IPS-20b (cell line): ENCODE data around the gene ADAMTSL1.

Experiments
- H3K27ac ChIP-seq: one replicate; pipeline ENCODE4 v1.5.1; 2013; ENCODE audit warnings: low read length
- H3K27me3 ChIP-seq: 2 replicates; pipeline ENCODE4 v1.6.1; 2013; ENCODE audit warnings: mild to moderate bottlenecking, low read length, inconsistent platforms; ENCODE audit not compliant: insufficient read depth
- H3K36me3 ChIP-seq: 2 replicates; pipeline ENCODE4 v1.6.1; 2013; ENCODE audit warnings: low read depth, mild to moderate bottlenecking, inconsistent platforms, low read length, moderate library complexity; ENCODE audit not compliant: insufficient read depth
- H3K4me1 ChIP-seq: 2 replicates; pipeline ENCODE4 v1.6.1; 2013; ENCODE audit warnings: mild to moderate bottlenecking, control low read depth, inconsistent platforms, low read length, moderate library complexity; ENCODE audit not compliant: insufficient read depth
- H3K4me3 ChIP-seq: 2 replicates; pipeline ENCODE4 v1.5.1; 2013; ENCODE audit warnings: mild to moderate bottlenecking, low read length, inconsistent platforms
- H3K9ac ChIP-seq: 2 replicates; pipeline ENCODE4 v1.6.1; 2013; ENCODE audit warnings: low read depth, mild to moderate bottlenecking, inconsistent platforms, low read length, moderate library complexity
- H3K9me3 ChIP-seq: 2 replicates; pipeline ENCODE4 v1.6.1; 2013; ENCODE audit warnings: mild to moderate bottlenecking, low read depth, low read length, inconsistent platforms; ENCODE audit not compliant: insufficient read depth

The ADAMTSL1 gene

GRCh38 chr9:18544456-18544855 lies 70.5 kb downstream of the ADAMTSL1 start:
- no peaks in the 10 kb centered on the region for H3K27me3 ChIP-seq
- H3K4me1 ChIP-seq: no peaks in the 10 kb centered on the region
- H3K4me3 ChIP-seq: no peak overlapping the region
- no peak overlapping the region for H3K9ac ChIP-seq
- H3K9me3 ChIP-seq: no peaks in the 10 kb centered on the region
- H3K36me3 ChIP-seq: no peaks in the 10 kb centered on the region
- H3K27ac ChIP-seq: no peak overlapping the region

DNA sequence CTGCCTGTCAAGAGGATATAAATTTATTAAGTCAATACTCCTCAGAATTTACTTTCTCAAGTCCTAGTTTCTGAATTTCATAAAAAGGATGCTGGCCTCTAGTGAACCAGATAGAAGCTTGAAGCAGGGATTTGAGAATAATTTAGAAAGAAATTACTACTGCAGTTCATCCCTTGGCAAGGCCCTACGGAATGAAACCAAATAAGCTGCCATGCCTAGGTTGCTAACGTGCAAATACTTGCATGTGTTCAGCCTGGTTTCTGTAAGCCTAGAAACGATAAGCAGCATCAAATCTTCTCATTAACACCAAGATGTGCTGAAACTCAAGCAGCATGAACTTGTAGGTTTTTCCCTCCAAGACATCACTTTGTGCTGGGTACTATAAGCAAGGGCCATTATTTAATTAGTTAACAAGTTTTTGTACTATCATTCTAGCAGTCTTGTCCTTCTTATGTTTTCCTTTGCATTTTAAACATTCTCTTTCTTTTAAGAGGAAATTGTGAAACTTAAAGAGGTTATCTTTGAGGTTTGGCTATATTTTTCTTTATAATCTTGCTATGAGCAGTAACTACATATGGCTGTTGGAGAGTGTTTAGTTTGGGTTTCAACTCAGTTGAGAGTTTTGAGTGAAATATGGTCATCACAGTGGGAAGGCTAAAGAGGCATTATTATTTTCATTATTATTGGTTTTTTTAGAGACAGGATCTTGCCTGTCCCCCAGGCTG lies 71.8 kb downstream of the ADAMTSL1 start:
- no peaks in the 10 kb centered on the region for H3K4me1 ChIP-seq
- H3K27me3 ChIP-seq: no peaks in the 10 kb centered on the region
- no peaks in the 10 kb centered on the region for H3K9me3 ChIP-seq
- no peak overlapping the region for H3K4me3 ChIP-seq
- no peak overlapping the region for H3K27ac ChIP-seq
- H3K36me3 ChIP-seq: no peaks in the 10 kb centered on the region
- H3K9ac ChIP-seq: no peak overlapping the region

- H3K27ac ChIP-seq: no peak overlapping the region
- no peak overlapping the region for H3K4me3 ChIP-seq
- H3K9me3 ChIP-seq: no peaks in the 10 kb centered on the region
- H3K36me3 ChIP-seq: no peaks in the 10 kb centered on the region
- H3K4me1 ChIP-seq: no peaks in the 10 kb centered on the region
- H3K27me3 ChIP-seq: no peaks in the 10 kb centered on the region
- H3K9ac ChIP-seq: no peak overlapping the region
Observed at GRCh38 chr9:18548456-18548855, 74.5 kb downstream of the ADAMTSL1 start.

- no peak overlapping the region for H3K4me3 ChIP-seq
- H3K4me1 ChIP-seq: no peaks in the 10 kb centered on the region
- no peaks in the 10 kb centered on the region for H3K27me3 ChIP-seq
- no peak overlapping the region for H3K27ac ChIP-seq
- no peaks in the 10 kb centered on the region for H3K9me3 ChIP-seq
- H3K36me3 ChIP-seq: no peaks in the 10 kb centered on the region
- no peak overlapping the region for H3K9ac ChIP-seq
Observed at GRCh38 chr9:18549772-18550171, 75.8 kb downstream of the ADAMTSL1 start.

GRCh38 chr9:18550286-18550685 lies 76.3 kb downstream of the ADAMTSL1 start:
- H3K4me1 ChIP-seq: no peaks in the 10 kb centered on the region
- no peaks in the 10 kb centered on the region for H3K36me3 ChIP-seq
- H3K9me3 ChIP-seq: no peaks in the 10 kb centered on the region
- H3K27me3 ChIP-seq: no peaks in the 10 kb centered on the region
- no peak overlapping the region for H3K27ac ChIP-seq
- H3K4me3 ChIP-seq: no peak overlapping the region
- no peak overlapping the region for H3K9ac ChIP-seq

DNA sequence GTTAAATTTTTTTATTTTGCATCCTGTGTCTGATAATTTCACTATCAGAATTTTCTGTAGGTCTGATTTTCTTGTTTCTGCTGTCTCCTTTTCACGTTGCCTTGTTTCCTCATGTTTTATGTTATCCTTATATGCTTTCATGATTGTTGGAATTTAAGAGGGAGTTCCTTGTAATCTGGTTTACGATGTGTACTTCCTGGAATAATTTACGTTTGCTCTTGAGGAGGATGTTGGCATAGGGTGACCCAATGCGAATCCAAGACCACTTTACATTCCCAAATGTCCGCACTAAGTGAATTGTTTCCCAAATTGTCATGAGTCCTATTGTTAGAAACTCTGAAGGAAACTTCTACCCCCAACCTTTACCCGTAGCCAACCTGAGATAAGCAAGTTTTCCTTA lies 80.3 kb downstream of the ADAMTSL1 start:
- no peaks in the 10 kb centered on the region for H3K4me1 ChIP-seq
- no peak overlapping the region for H3K9ac ChIP-seq
- no peaks in the 10 kb centered on the region for H3K9me3 ChIP-seq
- no peaks in the 10 kb centered on the region for H3K27me3 ChIP-seq
- H3K27ac ChIP-seq: no peak overlapping the region
- no peaks in the 10 kb centered on the region for H3K36me3 ChIP-seq
- H3K4me3 ChIP-seq: no peak overlapping the region

GRCh38 chr9:18555105-18555883 lies 81.3 kb downstream of the ADAMTSL1 start:
- no peaks in the 10 kb centered on the region for H3K36me3 ChIP-seq
- no peaks in the 10 kb centered on the region for H3K9me3 ChIP-seq
- no peak overlapping the region for H3K9ac ChIP-seq
- H3K4me3 ChIP-seq: no peak overlapping the region
- no peak overlapping the region for H3K27ac ChIP-seq
- H3K27me3 ChIP-seq: no peaks in the 10 kb centered on the region
- no peaks in the 10 kb centered on the region for H3K4me1 ChIP-seq

DNA sequence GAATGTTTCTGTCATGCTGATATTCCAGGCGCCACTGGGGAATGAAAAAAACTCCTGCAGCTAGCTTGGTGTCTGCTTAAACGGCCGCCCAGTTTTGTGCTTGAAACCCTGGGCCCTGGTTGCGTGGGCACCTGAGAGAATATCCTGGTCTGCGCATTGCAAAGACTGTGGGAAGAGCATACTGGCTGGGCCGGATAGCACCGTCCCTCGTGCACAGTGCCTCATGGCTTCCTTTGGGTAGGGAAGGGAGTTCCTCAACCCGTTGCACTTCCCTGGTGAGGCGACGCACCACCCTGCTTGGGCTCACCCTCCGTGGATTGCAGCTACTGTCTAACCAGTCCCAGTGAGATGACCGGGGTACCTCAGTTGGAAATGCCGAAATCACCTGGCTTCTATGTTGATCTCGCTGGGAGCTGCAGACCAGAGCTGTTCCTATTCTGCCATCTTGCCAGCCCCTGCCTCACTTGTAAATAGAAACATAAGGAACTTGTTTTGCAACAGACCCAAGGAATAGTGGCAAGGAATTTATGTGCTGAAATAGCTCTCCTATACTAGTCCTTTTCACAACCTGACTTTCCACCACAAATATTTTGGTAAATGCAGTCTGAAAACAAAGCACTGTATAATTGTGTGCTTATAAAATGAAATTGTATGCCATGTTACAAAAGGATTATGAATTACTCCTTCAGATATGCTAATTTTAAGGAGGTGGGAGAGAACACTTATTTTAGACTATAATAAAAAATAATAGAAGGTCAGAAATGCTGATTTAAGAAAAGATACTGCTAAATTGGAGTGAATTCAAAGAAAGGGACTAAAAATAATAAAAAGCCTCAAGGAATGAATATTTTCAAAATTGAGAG lies 90.3 kb downstream of the ADAMTSL1 start:
- H3K27me3 ChIP-seq: no peaks in the 10 kb centered on the region
- no peak overlapping the region for H3K9ac ChIP-seq
- no peaks in the 10 kb centered on the region for H3K9me3 ChIP-seq
- peaks cover 5% of the 10 kb centered on the region; the same call in 1 of the 2 replicates for H3K4me1 ChIP-seq
- H3K27ac ChIP-seq: no peak overlapping the region
- no peak overlapping the region for H3K4me3 ChIP-seq
- H3K36me3 ChIP-seq: no peaks in the 10 kb centered on the region

GRCh38 chr9:18566121-18566520 lies 92.2 kb downstream of the ADAMTSL1 start:
- no peak overlapping the region for H3K4me3 ChIP-seq
- no peaks in the 10 kb centered on the region for H3K9me3 ChIP-seq
- no peak overlapping the region for H3K9ac ChIP-seq
- H3K27me3 ChIP-seq: no peaks in the 10 kb centered on the region
- no peak overlapping the region for H3K27ac ChIP-seq
- H3K36me3 ChIP-seq: no peaks in the 10 kb centered on the region
- peaks cover 5% of the 10 kb centered on the region; the same call in 1 of the 2 replicates for H3K4me1 ChIP-seq

GRCh38 chr9:18568973-18569372 lies 95.0 kb downstream of the ADAMTSL1 start:
- H3K27ac ChIP-seq: no peak overlapping the region
- no peaks in the 10 kb centered on the region for H3K9me3 ChIP-seq
- H3K9ac ChIP-seq: no peak overlapping the region
- no peaks in the 10 kb centered on the region for H3K27me3 ChIP-seq
- H3K36me3 ChIP-seq: no peaks in the 10 kb centered on the region
- peaks cover 5% of the 10 kb centered on the region; the same call in 1 of the 2 replicates for H3K4me1 ChIP-seq
- H3K4me3 ChIP-seq: no peak overlapping the region

DNA sequence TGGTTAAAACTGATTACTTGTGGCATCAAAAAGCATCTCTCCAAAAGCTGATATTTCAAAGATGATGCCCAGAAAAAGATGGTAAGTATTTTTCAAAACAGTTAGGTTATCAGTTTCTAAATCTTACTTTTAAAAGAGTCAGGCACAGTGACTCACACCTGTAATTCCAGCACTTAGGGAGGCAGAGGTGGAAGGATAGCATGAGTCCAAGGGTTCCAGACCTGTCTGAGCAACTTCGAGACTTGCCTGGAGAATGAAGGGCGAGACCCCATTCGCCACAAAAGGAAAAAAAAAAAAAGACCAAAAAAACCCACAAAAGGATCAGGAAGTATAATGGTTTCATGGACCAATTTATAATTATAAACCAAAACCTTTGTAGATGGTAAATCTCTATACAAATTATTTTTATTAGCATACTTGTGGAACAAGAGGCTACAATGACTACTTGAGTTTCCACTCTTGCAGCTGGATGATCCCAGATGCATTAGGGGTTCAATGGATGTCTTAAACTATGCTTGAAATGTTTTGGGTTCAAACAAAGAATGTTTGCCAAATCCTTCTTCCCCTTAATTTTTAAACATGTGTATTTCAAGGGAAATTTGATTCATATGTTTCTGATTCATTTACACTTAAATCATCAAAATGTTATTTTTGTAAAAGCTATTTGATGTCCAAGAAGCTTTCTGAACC lies 96.1 kb downstream of the ADAMTSL1 start:
- Histone ChIP-seq H3K27ac (no peak overlapping the region), H3K9ac (no peak overlapping the region), H3K9me3 (no peaks in the 10 kb centered on the region), H3K4me1 (peaks cover 5% of the 10 kb centered on the region; the same call in 1 of the 2 replicates), H3K27me3 (no peaks in the 10 kb centered on the region), H3K36me3 (no peaks in the 10 kb centered on the region), H3K4me3 (no peak overlapping the region)
